Cardiac septum (tissue), 1 donor: Measurements from ENCODE around the gene MTNR1A. TPM values are rescaled to one million over a fixed set of nuclear protein-coding genes. Genes with fewer than 3 reads are reported as not detected.

Experiments
- DNase-seq: peaks from one replicate; pipeline ENCODE4 v3.0.0-alpha.2; 2020; ENCODE audit warnings: low spot score
- intact Hi-C: fragments of 100-400 bp; cut with DNase I; formaldehyde crosslinking; loops from one replicate; pipeline ENCODE4 v1.14.0; 2022
- total RNA-seq: library from RNA; stranded (reverse); fragmentation: NEBNext Ultra II Directional; extraction: Animal tissue kit (Norgen Biotek cat#: 25700); gene quantifications from one replicate; pipeline ENCODE4 v1.2.1, GENCODE V29; 2021
- donor health status: DM: no; HTN: no; CAD: no.

MTNR1A gene
- total RNA-seq, 1 donor from 2014 or later, result not detected

- intact Hi-C loops, result no loop called here
- no peak for DNase-seq
These were observed 53.8 kb downstream of the MTNR1A start for GRCh38 chr4:186501554-186501953.

DNA sequence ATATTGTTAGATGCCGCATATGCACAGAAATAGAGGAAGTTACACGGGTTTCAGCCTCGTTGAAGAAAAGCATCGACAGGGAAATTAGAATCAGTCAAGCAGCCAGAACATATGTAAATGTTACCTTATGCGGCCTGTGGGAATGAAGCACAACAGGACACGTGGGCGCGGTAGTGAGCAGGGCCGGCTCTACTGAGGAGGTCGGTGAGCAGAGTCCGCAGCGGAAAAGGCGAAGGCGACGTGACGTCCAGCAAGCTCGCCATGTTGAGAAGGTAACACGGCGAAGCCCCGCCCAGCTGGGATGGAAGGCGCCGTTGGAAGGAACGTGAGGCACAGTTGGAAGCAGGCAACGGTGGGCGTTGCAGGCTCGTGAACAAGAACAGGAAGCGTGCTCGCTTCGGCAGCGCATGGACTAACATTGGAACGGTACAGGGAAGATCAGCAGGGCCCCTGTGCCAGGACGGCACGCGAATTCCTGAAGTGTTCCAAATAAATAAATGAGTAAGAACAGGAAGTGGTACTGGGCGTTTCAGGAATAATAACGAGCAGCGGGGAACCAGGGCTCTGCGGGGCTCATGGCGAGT lies 54.6 kb downstream of the MTNR1A start:
- intact Hi-C loops, result no loop called here
- no peak for DNase-seq

GRCh38 chr4:186499467-186499866 lies 55.9 kb downstream of the MTNR1A start:
- DNase-seq, result no peak

DNA sequence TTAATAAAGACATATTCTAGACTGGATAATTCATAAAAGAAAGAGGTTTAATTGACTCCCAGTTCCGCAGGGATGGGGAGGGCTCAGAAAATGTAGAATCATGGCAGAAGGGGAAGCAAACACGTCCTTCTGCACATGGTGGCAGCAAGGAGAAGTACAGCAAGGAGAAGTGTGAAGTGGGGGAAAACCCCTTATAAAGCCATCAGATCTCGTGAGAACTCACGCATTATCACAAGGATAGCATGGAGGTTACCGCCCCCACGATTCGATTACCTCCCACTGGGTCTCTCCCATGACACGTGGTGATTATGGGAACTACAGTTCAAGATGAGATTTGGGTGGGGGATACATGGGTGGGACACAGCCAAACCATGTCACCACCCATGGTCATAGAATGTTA lies 58.3 kb downstream of the MTNR1A start:
- no peak for DNase-seq
- intact Hi-C loops, result no loop called here

More at GRCh38 chr4:186499467-186499866, 55.9 kb downstream of the MTNR1A start:
- intact Hi-C loops, result no loop called here

- no peak for DNase-seq
- intact Hi-C loops, result no loop called here
These were observed 60.9 kb downstream of the MTNR1A start for GRCh38 chr4:186494496-186494895.

GRCh38 chr4:186487726-186488125 lies 67.6 kb downstream of the MTNR1A start:
- no peak for DNase-seq
- intact Hi-C loops, result no loop called here

GRCh38 chr4:186486172-186486571 lies 69.2 kb downstream of the MTNR1A start:
- no peak for DNase-seq
- intact Hi-C loops, result no loop called here

DNA sequence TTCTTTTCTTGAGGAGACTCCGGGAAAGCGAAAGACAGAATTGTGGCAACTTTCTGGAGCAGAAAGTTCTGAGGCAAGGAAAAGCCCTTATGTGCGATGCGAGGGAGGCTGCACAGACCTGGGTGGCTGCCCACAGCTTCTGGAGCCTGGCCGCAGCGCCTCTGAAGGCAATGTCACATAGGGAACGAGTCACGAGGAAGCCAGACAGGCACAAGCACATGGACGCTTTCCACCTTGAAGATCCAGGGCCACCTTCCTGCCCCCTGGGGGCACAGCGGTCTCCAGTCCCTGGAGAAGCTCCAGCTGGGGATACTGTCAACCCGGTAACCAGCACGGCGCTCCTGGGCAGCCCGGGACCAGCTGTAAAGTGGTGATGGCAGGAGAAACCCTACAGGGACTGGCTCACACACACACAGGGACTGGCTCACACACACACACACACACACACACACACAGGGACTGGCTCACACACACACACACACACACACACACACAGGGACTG lies 69.8 kb downstream of the MTNR1A start:
- intact Hi-C loops, result no loop called here
- DNase-seq, result no peak

GRCh38 chr4:186485150-186485549 lies 70.2 kb downstream of the MTNR1A start:
- DNase-seq, result no peak
- intact Hi-C loops, result no loop called here

DNA sequence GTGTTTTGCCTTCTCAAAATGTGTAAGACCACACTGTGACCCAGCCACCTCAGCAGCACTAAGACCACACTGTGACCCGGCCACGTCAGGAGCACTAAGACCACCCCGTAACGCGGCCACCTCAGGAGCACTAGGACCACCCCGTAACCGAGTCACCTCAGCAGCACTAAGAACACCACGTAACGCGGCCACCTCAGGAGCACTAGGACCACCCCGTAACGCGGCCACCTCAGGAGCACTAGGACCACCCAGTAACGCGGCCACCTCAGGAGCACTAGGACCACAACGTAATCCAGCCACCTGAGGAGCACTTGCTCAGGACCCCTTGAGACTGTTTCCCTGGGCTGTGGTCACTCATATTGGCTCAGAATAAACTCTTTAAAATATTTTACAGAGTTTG lies 71.7 kb downstream of the MTNR1A start:
- DNase-seq, result no peak
- intact Hi-C loops, result no loop called here

Other genes starting within 250 kb of the MTNR1A start
- 90.7 TPM for gene FAT1, start 168.3 kb upstream of the MTNR1A start, total RNA-seq